ENCODE data around the gene TRAM2. TPM values are rescaled to one million over a fixed set of nuclear protein-coding genes. Genes with fewer than 3 reads are reported as not detected.

The TRAM2 gene
- total and polyA plus RNA-seq, 2 donors (not counting 3 experiments of a cell fraction or from before 2014, with no cell fraction given), result 85.7 to 98.6 TPM

DNA sequence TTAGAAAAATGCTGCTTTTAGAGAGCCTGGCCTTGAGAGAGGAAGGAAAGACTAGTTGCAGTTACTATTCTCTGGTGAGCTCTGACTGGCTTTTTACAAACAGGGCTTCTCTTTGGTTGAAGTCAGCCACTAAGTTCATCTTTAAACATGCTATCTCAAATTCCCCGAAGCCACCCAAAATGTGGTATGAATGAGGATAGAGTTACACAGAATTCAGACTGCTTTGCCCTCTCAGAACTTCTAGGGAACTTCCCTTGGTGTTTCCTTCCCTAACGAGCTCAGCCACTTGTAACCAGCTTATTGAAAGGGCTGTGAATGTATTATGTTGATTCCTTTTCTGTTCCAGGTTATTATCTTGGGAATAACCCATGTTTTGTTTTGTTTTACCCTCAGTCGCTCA is 83.2 kb downstream of the TRAM2 start:
- H4K20me1 ChIP-seq (replicated peaks; ENCODE audit: control insufficient read depth, extremely low read depth, insufficient read depth, low read length), result no peaks in the 10 kb centered on the region
- intact Hi-C loops (cut with micrococcal nuclease), result no loop called here
- no peak overlapping the region for H2AFZ ChIP-seq (ENCODE audit: low read depth, low read length)
- dilution Hi-C loops (cut with MboI; ENCODE audit: extremely low pct_ligation_motif_present, low sequenced_read_pairs), result no loop called here
- ChIA-PET CTCF (interaction anchor here (1.3 to 2.1 kb wide), 3 partner anchors 11 to 170 kb away, joined by 5 to 6 read pairs (median 5); no protein-coding TSS in a partner anchor), POLR2A (interaction anchor here (0.7 kb wide), 1 partner anchor 10 kb away, joined by 3 read pairs; no protein-coding TSS in a partner anchor)
- FAIRE-seq, result no peak
- no peaks in the 10 kb centered on the region for H3K9me1 ChIP-seq (replicated peaks; ENCODE audit: control insufficient read depth, extremely low read depth, insufficient read depth, low read length)
- H3K4me3 ChIP-seq (replicated peaks in 1 of 3; ENCODE audit: insufficient read depth in 1 of 3, low read depth in 1 of 3, low read length in 3 of 3), result no peak overlapping the region
- H3K36me3 ChIP-seq (ENCODE audit: control insufficient read depth in 2 of 2, extremely low read depth in 1 of 2, insufficient read depth in 2 of 2, low read length in 2 of 2), result no peaks in the 10 kb centered on the region
- no peak overlapping the region for H3K4me2 ChIP-seq (ENCODE audit: insufficient read depth, low read length)
- TF ChIP-seq, protein P1, sequence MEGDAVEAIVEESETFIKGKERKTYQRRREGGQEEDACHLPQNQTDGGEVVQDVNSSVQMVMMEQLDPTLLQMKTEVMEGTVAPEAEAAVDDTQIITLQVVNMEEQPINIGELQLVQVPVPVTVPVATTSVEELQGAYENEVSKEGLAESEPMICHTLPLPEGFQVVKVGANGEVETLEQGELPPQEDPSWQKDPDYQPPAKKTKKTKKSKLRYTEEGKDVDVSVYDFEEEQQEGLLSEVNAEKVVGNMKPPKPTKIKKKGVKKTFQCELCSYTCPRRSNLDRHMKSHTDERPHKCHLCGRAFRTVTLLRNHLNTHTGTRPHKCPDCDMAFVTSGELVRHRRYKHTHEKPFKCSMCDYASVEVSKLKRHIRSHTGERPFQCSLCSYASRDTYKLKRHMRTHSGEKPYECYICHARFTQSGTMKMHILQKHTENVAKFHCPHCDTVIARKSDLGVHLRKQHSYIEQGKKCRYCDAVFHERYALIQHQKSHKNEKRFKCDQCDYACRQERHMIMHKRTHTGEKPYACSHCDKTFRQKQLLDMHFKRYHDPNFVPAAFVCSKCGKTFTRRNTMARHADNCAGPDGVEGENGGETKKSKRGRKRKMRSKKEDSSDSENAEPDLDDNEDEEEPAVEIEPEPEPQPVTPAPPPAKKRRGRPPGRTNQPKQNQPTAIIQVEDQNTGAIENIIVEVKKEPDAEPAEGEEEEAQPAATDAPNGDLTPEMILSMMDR (IDR thresholded peaks at IDR 0.05; ENCODE audit: extremely low read depth in 1 of 2, insufficient read depth in 1 of 2, low read depth in 1 of 2, low read length in 2 of 2), result no peak
- TF ChIP-seq MYC (IDR thresholded peaks at IDR 0.05; ENCODE audit: low read depth, low read length) (no peak), JUN (IDR thresholded peaks at IDR 0.05; ENCODE audit: borderline replicate concordance, insufficient read depth, insufficient read length, low read depth) (no peak), GATA2 (IDR thresholded peaks at IDR 0.05; ENCODE audit: insufficient read depth, insufficient read length, low read depth, low read length) (no peak), FOS (IDR thresholded peaks at IDR 0.05; ENCODE audit: borderline replicate concordance, insufficient read depth, low read length) (no peak), POLR2A (IDR thresholded peaks at IDR 0.05; ENCODE audit: low read depth, low read length) (no peak)
- TF ChIP-seq, protein P2, sequence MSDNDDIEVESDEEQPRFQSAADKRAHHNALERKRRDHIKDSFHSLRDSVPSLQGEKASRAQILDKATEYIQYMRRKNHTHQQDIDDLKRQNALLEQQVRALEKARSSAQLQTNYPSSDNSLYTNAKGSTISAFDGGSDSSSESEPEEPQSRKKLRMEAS (IDR thresholded peaks at IDR 0.05; ENCODE audit: insufficient read depth, insufficient read length), result no peak
- H3K27ac ChIP-seq (ENCODE audit: insufficient read depth, low read depth, low read length), result no peak overlapping the region
- no peaks in the 10 kb centered on the region for H3K9me3 ChIP-seq (replicated peaks; ENCODE audit: control insufficient read depth, insufficient read depth, low read length)
- peaks cover 35% of the 10 kb centered on the region for H3K4me1 ChIP-seq (ENCODE audit: control insufficient read depth, extremely low read depth, insufficient read depth, low read length)
- H3K79me2 ChIP-seq (ENCODE audit: control insufficient read depth, insufficient read depth, low read length), result no peaks in the 10 kb centered on the region
- H3K9ac ChIP-seq (replicated peaks; ENCODE audit: extremely low read depth, insufficient read depth, low read length), result no peak overlapping the region
- no TSS peak for BruUV-seq (replicated peaks)
- H3K27me3 ChIP-seq (ENCODE audit: control insufficient read depth in 2 of 2, insufficient read depth in 2 of 2, low read length in 2 of 2), result no peaks in the 10 kb centered on the region
- no peak for DNase-seq (ENCODE audit: low read depth, low spot score)

All from endothelial cell of umbilical vein (primary cell).